ENCODE measurements around the gene EME2.

Gene EME2

DNA sequence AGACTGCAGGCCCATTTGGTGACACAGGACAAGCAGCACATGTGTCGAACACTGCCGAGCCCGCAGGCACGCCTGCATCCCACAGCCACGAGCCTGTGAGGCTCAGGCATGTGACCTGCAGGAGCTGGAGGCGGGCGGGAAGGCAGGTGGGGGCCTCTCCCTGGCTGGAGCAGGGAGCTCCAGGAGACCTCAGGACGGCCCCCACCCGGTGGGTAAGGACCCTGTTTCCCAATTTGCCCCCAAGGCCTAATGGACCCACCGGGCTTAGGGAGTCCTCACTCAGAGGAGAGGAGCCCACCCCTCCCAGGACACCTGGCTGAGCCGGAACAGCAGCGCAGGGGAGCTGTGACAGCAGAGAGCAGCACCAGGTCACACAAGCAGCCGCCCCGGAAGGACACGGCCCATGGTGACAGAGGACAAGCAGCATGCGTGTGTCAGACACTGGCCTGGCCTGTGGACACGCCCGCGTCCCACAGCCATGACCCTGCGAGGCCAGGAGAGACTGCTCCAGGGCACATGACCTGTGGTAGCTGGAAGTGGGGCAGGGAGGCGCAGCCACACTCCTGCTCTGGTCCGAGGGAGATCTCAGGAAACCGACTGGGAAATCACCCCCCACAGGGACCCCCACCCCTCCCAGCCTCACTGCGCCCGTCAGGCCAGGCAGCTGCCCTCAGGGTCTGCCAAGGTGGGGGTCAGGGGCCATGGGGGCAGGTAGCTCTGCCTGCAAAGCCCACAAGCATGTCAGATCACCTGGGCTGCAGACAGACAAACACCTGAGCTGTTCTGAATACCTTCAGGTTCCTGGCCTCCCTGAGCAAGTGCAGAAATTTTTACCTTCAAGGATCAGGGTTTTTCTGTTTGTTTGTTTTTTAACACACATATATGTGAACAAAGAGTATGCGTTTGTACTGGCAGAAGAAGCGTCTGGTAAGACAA lies 7.4 kb downstream of the EME2 start:
- Histone ChIP-seq H2AFZ (ENCODE audit: low read depth, low read length) (no peak overlapping the region), H4K20me1 (ENCODE audit: insufficient read depth, low read length) (no peaks in the 10 kb centered on the region), H3K79me2 (ENCODE audit: low read length) (peaks cover 32% of the 10 kb centered on the region), H3K9ac (ENCODE audit: low read length) (no peak overlapping the region), H3K9me3 (ENCODE audit: insufficient read depth, low read length) (no peaks in the 10 kb centered on the region), H3K4me3 (ENCODE audit: low read length) (no peak overlapping the region), H3K27me3 (ENCODE audit: low read depth, low read length) (no peaks in the 10 kb centered on the region), H3K4me1 (ENCODE audit: low read length) (peaks cover 11% of the 10 kb centered on the region), H3K36me3 (replicated peaks; ENCODE audit: low read depth, low read length) (no peaks in the 10 kb centered on the region), H3K4me2 (ENCODE audit: low read length) (no peak overlapping the region), H3K27ac (ENCODE audit: low read length) (no peak overlapping the region)
- TF ChIP-seq, protein P1, sequence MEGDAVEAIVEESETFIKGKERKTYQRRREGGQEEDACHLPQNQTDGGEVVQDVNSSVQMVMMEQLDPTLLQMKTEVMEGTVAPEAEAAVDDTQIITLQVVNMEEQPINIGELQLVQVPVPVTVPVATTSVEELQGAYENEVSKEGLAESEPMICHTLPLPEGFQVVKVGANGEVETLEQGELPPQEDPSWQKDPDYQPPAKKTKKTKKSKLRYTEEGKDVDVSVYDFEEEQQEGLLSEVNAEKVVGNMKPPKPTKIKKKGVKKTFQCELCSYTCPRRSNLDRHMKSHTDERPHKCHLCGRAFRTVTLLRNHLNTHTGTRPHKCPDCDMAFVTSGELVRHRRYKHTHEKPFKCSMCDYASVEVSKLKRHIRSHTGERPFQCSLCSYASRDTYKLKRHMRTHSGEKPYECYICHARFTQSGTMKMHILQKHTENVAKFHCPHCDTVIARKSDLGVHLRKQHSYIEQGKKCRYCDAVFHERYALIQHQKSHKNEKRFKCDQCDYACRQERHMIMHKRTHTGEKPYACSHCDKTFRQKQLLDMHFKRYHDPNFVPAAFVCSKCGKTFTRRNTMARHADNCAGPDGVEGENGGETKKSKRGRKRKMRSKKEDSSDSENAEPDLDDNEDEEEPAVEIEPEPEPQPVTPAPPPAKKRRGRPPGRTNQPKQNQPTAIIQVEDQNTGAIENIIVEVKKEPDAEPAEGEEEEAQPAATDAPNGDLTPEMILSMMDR (IDR thresholded peaks at IDR 0.05; ENCODE audit: low read depth, low read length), result no peak
- TF ChIP-seq EZH2phosphoT487 (IDR thresholded peaks at IDR 0.05; ENCODE audit: low read depth), result no peak

DNA sequence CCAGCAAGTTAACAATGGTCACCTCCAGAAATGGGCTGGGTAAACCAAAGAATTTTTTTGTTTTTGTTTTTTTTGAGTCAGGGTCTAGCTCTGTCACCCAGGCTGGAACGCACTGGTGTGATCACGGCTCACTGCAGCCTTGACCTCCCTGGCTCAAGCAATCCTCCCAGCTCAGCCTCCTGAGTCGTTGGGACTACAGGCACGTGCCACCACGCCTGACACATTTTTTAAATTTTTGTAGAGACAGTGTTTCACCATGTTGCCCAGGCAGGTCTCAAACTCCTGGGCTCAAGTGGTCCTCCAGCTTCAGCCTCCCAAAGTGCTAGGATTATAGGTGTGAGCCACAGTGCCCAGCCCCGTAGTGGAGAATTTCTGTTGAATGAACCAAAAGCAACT lies 8.1 kb downstream of the EME2 start:
- Histone ChIP-seq H4K20me1 (ENCODE audit: insufficient read depth, low read length) (no peaks in the 10 kb centered on the region), H2AFZ (ENCODE audit: low read depth, low read length) (no peak overlapping the region), H3K79me2 (ENCODE audit: low read length) (peaks cover 33% of the 10 kb centered on the region), H3K27ac (ENCODE audit: low read length) (no peak overlapping the region), H3K4me2 (ENCODE audit: low read length) (no peak overlapping the region), H3K4me1 (ENCODE audit: low read length) (peaks cover 11% of the 10 kb centered on the region), H3K27me3 (ENCODE audit: low read depth, low read length) (no peaks in the 10 kb centered on the region), H3K9me3 (ENCODE audit: insufficient read depth, low read length) (no peaks in the 10 kb centered on the region), H3K36me3 (replicated peaks; ENCODE audit: low read depth, low read length) (no peaks in the 10 kb centered on the region), H3K4me3 (ENCODE audit: low read length) (no peak overlapping the region), H3K9ac (ENCODE audit: low read length) (no peak overlapping the region)
- TF ChIP-seq EZH2phosphoT487 (IDR thresholded peaks at IDR 0.05; ENCODE audit: low read depth), result no peak
- TF ChIP-seq, protein P1 (IDR thresholded peaks at IDR 0.05; ENCODE audit: low read depth, low read length), result no peak

DNA sequence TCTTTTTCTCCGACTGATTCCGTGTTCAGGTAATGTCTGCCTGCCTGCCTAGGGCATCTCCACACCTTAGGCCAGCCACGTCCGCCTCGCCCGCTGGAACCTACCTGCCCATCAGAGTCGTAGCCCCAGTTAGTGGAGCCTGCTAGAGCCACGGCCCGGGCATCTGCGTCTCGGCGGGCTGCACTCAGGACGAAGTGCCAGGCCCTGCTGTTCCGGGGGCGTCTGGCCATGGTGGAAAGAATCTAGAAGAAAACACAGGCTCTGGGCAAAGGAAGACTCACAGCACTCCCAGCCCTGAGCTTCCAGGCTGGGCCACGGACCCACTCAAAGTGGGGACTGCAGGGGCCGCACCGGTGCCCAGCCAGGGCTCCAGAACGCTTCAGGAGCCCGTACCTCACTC lies 8.6 kb downstream of the EME2 start:
- Histone ChIP-seq H3K79me2 (ENCODE audit: low read length) (peaks cover 39% of the 10 kb centered on the region), H3K4me3 (ENCODE audit: low read length) (peak overlapping the region; percentile 93), H3K4me1 (ENCODE audit: low read length) (peaks cover 11% of the 10 kb centered on the region), H2AFZ (ENCODE audit: low read depth, low read length) (no peak overlapping the region), H4K20me1 (ENCODE audit: insufficient read depth, low read length) (no peaks in the 10 kb centered on the region), H3K36me3 (replicated peaks; ENCODE audit: low read depth, low read length) (no peaks in the 10 kb centered on the region), H3K9ac (ENCODE audit: low read length) (peak overlapping the region; percentile 79; the same call in 1 of the 2 replicates), H3K4me2 (ENCODE audit: low read length) (peak overlapping the region; percentile 97), H3K27me3 (ENCODE audit: low read depth, low read length) (no peaks in the 10 kb centered on the region), H3K27ac (ENCODE audit: low read length) (no peak overlapping the region), H3K9me3 (ENCODE audit: insufficient read depth, low read length) (no peaks in the 10 kb centered on the region)
- TF ChIP-seq EZH2phosphoT487 (IDR thresholded peaks at IDR 0.05; ENCODE audit: low read depth), result no peak
- TF ChIP-seq, protein P1 (IDR thresholded peaks at IDR 0.05; ENCODE audit: low read depth, low read length), result no peak

DNA sequence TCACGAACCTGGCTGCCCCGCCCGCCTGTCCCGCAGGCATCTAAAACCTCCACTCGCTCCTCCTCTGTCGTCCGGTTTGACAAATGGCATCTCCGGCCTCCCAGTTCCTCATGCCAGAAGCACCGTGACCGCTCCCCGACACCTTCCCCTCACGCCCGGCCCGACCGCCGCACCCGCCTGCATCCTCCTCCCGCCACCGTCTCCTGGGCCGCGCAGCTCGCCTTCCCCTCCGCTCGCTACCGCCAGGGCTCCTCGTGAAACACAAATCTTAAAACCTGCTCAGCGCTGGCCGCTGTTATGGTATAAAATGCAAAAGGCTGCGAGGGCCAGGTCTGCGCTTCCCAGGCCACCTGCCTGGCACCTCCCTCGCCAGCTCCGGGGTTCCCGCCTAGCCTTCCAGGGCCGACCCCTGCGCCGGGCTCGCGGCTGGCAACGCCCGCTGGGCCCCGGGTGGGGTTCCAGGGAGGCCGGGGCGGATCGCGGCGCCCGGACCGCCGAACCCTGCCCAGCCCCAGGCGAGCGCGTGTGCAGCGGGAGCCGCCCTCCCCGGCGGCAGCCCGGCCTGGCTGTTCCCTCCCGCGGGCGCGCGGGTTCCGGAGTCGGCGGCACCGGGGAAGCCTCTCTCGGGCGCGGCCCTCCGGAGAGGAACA lies 9.3 kb downstream of the EME2 start:
- Histone ChIP-seq H3K27me3 (ENCODE audit: low read depth, low read length) (no peaks in the 10 kb centered on the region), H4K20me1 (ENCODE audit: insufficient read depth, low read length) (no peaks in the 10 kb centered on the region), H3K36me3 (replicated peaks; ENCODE audit: low read depth, low read length) (no peaks in the 10 kb centered on the region), H3K9ac (ENCODE audit: low read length) (peak overlapping the region; percentile 79), H2AFZ (ENCODE audit: low read depth, low read length) (no peak overlapping the region), H3K4me1 (ENCODE audit: low read length) (peaks cover 11% of the 10 kb centered on the region), H3K27ac (ENCODE audit: low read length) (no peak overlapping the region), H3K4me3 (ENCODE audit: low read length) (peak overlapping the region; percentile 93), H3K4me2 (ENCODE audit: low read length) (peak overlapping the region; percentile 97), H3K79me2 (ENCODE audit: low read length) (peaks cover 45% of the 10 kb centered on the region), H3K9me3 (ENCODE audit: insufficient read depth, low read length) (no peaks in the 10 kb centered on the region)
- no peak for TF ChIP-seq EZH2phosphoT487 (IDR thresholded peaks at IDR 0.05; ENCODE audit: low read depth)
- TF ChIP-seq, protein P1 (IDR thresholded peaks at IDR 0.05; ENCODE audit: low read depth, low read length), result no peak
